Measurements from ENCODE around the gene MFF. TPM values are rescaled to one million over a fixed set of nuclear protein-coding genes. Genes with fewer than 3 reads are reported as not detected.

Gene MFF
- total and polyA plus RNA-seq, 2 of the 8 experiments (the other 6 are each of a cell fraction or from before 2014, with no cell fraction given), result 36.2 to 86.8 TPM

DNA sequence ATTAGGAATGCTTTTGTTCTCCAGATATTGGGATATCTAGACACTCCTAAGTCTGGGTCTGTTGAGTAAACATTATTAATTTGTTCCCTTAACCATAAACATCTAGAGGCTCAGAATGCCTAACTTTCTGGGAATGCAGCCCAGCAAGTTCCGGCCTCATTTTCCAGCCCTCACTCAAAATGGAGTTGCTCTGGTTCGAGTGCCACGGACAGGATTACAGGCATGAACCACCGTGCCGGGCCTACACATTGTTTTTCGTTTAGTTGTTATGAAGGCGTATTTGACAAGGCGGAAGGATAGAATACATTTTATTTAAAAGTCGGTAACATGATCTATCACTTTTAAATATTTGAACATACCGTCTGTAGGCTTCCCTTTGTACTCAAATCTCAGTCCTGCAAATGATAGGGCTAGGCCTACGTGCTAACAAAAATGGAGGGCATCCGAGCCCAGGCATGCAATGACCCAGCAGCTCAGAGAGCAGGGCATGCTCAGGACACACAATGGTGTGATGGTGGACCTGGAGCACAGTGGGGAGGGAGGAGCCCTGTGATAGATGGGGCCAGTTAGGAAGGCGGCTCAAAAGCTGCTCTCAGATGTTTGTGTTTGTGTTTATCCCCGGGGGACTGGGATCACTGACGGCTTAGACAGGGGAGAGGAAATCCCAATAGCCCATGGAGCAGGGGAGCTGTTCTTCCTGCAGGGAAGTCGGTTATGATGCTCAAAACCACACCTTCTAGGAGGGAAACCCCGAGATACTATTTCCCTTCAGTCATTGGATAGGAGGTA is 65.6 kb downstream of the MFF start:
- Histone ChIP-seq H2BK5ac (ENCODE audit: low read depth, low read length) (no peak overlapping the region), H3K36me3 (ENCODE audit: control insufficient read depth in 2 of 4, insufficient read depth in 4 of 4, low read length in 3 of 4) (no peaks in the 10 kb centered on the region), H3K4me3 (ENCODE audit: extremely low read depth in 1 of 4, insufficient read depth in 2 of 4, low read depth in 3 of 4, low read length in 4 of 4) (no peak overlapping the region), H3K4me2 (ENCODE audit: insufficient read depth in 1 of 2, low read depth in 2 of 2, low read length in 2 of 2) (no peak overlapping the region), H4K5ac (ENCODE audit: insufficient read length, low read depth, low read length) (no peak overlapping the region), H3K18ac (ENCODE audit: extremely low read depth, low read length) (no peak overlapping the region), H3K56ac (replicated peaks; ENCODE audit: insufficient read length, low read depth, low read length) (no peak overlapping the region), H2AFZ (ENCODE audit: low read length) (peak overlapping the region; percentile 90), H3K14ac (ENCODE audit: insufficient read length) (no peak overlapping the region), H4K20me1 (replicated peaks in 1 of 2; ENCODE audit: control insufficient read depth in 1 of 2, insufficient read depth in 2 of 2, low read length in 2 of 2) (no peaks in the 10 kb centered on the region), H4K91ac (replicated peaks; ENCODE audit: insufficient read length, low read length) (no peak overlapping the region), H3K23me2 (ENCODE audit: low read depth, low read length) (no peaks in the 10 kb centered on the region; the same call in 1 of the 2 replicates), H2BK12ac (ENCODE audit: low read depth, low read length) (no peak overlapping the region), H3K79me1 (ENCODE audit: low read depth, low read length) (no peaks in the 10 kb centered on the region), H2AK5ac (ENCODE audit: low read depth, low read length) (no peak overlapping the region), H3K9ac (replicated peaks in 1 of 4; ENCODE audit: extremely low read depth in 1 of 4, low read depth in 3 of 4, low read length in 3 of 4) (no peak overlapping the region), H3K4me1 (replicated peaks in 1 of 4; ENCODE audit: control insufficient read depth in 3 of 4, insufficient read depth in 4 of 4, low read length in 3 of 4) (no peaks in the 10 kb centered on the region; a peak in 1 of 7 replicates), H4K8ac (ENCODE audit: extremely low read depth, insufficient read depth, low read length) (no peak overlapping the region), H3K27me3 (replicated peaks in 1 of 4; ENCODE audit: control insufficient read depth in 3 of 4, extremely low read depth in 1 of 4, insufficient read depth in 3 of 4, low read length in 3 of 4) (no peaks in the 10 kb centered on the region), H2BK120ac (replicated peaks; ENCODE audit: low read depth, low read length) (no peak overlapping the region), H2BK20ac (ENCODE audit: low read length) (no peak overlapping the region), H3K23ac (ENCODE audit: insufficient read length) (no peak overlapping the region), H3K9me3 (ENCODE audit: insufficient read depth in 2 of 2, low read depth in 1 of 2, low read length in 1 of 2) (no peaks in the 10 kb centered on the region), H2BK15ac (ENCODE audit: low read length) (no peak overlapping the region), H3K79me2 (ENCODE audit: control insufficient read depth in 1 of 2, insufficient read depth in 2 of 2, low read length in 2 of 2) (no peaks in the 10 kb centered on the region), H3K27ac (ENCODE audit: low read depth, low read length) (no peak overlapping the region), H3K4ac (replicated peaks; ENCODE audit: insufficient read length, low read depth, low read length) (no peak overlapping the region)
- CTCF ChIA-PET (ENCODE audit: partially characterized antibody), result interaction anchor here (1.0 to 5.0 kb wide), 2 partner anchors 11 to 375 kb away, joined by 3 to 66 read pairs; partner anchors contain the start of gene TM4SF20
- FAIRE-seq, result no peak
- 86% methylated on average over 17 of the region's 17 CpGs; no CpG with 5 or more reads in 1 of the 2 experiments for WGBS, 2 experiments (ENCODE audit: extremely low coverage in 1 of 2, insufficient coverage in 1 of 2, insufficient read length in 1 of 2, insufficient replicate concordance in 2 of 2, low coverage in 1 of 2, low lambda C conversion rate in 2 of 2, missing lambda C conversion rate in 1 of 2)
- DNase-seq (ENCODE audit: low read depth in 1 of 2, low spot score in 2 of 2), result no peak
- POLR2A ChIA-PET (ENCODE audit: partially characterized antibody), result no interaction called here
- TF ChIP-seq NRF1 (IDR thresholded peaks at IDR 0.05; ENCODE audit: low read depth, low read length) (no peak), CEBPB (IDR thresholded peaks at IDR 0.05; ENCODE audit: low read depth, low read length) (no peak), SUZ12 (IDR thresholded peaks at IDR 0.05; ENCODE audit: low read length) (no peak), SRF (IDR thresholded peaks at IDR 0.05; ENCODE audit: low read depth, low read length) (no peak), YY1 (IDR thresholded peaks at IDR 0.05; ENCODE audit: low read depth, low read length) (no peak), JUN (IDR thresholded peaks at IDR 0.05; ENCODE audit: low read depth, low read length) (no peak), HDAC6 (IDR thresholded peaks at IDR 0.05; ENCODE audit: low read depth, low read length) (no peak), JUND (IDR thresholded peaks at IDR 0.05; ENCODE audit: low read length) (no peak), GABPA (IDR thresholded peaks at IDR 0.05; ENCODE audit: borderline replicate concordance, insufficient read depth, low read length) (no peak), MAFK (IDR thresholded peaks at IDR 0.05; ENCODE audit: low read depth, low read length) (no peak), TAF7 (optimal IDR thresholded peaks at IDR 0.05; ENCODE audit: borderline replicate concordance, low read depth, low read length) (no peak)
- TF ChIP-seq, protein P1, sequence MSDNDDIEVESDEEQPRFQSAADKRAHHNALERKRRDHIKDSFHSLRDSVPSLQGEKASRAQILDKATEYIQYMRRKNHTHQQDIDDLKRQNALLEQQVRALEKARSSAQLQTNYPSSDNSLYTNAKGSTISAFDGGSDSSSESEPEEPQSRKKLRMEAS (IDR thresholded peaks at IDR 0.05), result no peak

All from H1 (cell line).